ENCODE results near the gene SLC16A9. TPM values are rescaled to one million over a fixed set of nuclear protein-coding genes. Genes with fewer than 3 reads are reported as not detected.
A peak's percentile ranks its signal among the peaks of the same experiment; 100 is the strongest.

Gene SLC16A9
- total and polyA plus RNA-seq, 12 donors = 0.12 to 3.3 (median 2.0) TPM

- 81 to 91% methylated on average over 7 of the region's 7 CpGs for WGBS, 2 donors
- Histone ChIP-seq H3K36me3 (no peaks in the 10 kb centered on the region), H3K4me3 (no peak overlapping the region), H3K27ac (no peak overlapping the region), H3K9me3 (no peaks in the 10 kb centered on the region), H3K27me3 (peaks cover 0 to 38% (median 8%) of the 10 kb centered on the region in 7 donors), H3K4me1 (peaks cover 0 to 15% (median 8%) of the 10 kb centered on the region in 9 donors)
- DNase-seq (no peak), ATAC-seq (no peak)
- intact Hi-C loops (cut with DNase I) = no loop called here
- TF ChIP-seq CTCF (IDR thresholded peaks at IDR 0.05) = no peak
Measured at GRCh38 chr10:59713196-59713821, 3.7 kb upstream of the SLC16A9 start.

GRCh38 chr10:59711871-59712494, 2.3 kb upstream of the SLC16A9 start:
- ATAC-seq = no peak
- H3K4me3 ChIP-seq = no peak overlapping the region
- 42 to 44% methylated on average over 3 of the region's 3 CpGs for WGBS, 2 donors
- DNase-seq = no peak
- peaks cover 0 to 16% (median 8%) of the 10 kb centered on the region in 9 donors for H3K4me1 ChIP-seq
- TF ChIP-seq CTCF (IDR thresholded peaks at IDR 0.05) = no peak
- intact Hi-C loops (cut with DNase I) = no loop called here
- H3K27me3 ChIP-seq = peaks cover 0 to 48% (median 8%) of the 10 kb centered on the region in 7 donors
- no peaks in the 10 kb centered on the region for H3K9me3 ChIP-seq
- no peaks in the 10 kb centered on the region for H3K36me3 ChIP-seq
- no peak overlapping the region for H3K27ac ChIP-seq

GRCh38 chr10:59708816-59709394, 745 bp downstream of the SLC16A9 start:
- peak overlapping the region; percentile 50 to 81 (median 68) for H3K4me3 ChIP-seq
- intact Hi-C loops (cut with DNase I) = no loop called here
- TF ChIP-seq CTCF (IDR thresholded peaks at IDR 0.05) = no peak
- peak overlapping the region in 6 of 10 donors; percentile 56 to 86 (median 70) for H3K27ac ChIP-seq
- WGBS, 2 donors = 1 to 3% methylated on average over 42 of the region's 42 CpGs
- H3K36me3 ChIP-seq = no peaks in the 10 kb centered on the region
- ATAC-seq = peak; percentile 14 to 74 (median 65)
- H3K9me3 ChIP-seq = no peaks in the 10 kb centered on the region
- peak; percentile 6 to 21 for DNase-seq
- peaks cover 0 to 16% (median 8%) of the 10 kb centered on the region in 9 donors for H3K4me1 ChIP-seq
- peaks cover 0 to 48% (median 8%) of the 10 kb centered on the region in 7 donors for H3K27me3 ChIP-seq

GRCh38 chr10:59706851-59707797, 2.5 kb downstream of the SLC16A9 start:
- Histone ChIP-seq H3K27ac (no peak overlapping the region), H3K9me3 (no peaks in the 10 kb centered on the region), H3K4me1 (peaks cover 0 to 15% (median 8%) of the 10 kb centered on the region in 9 donors), H3K4me3 (no peak overlapping the region), H3K36me3 (no peaks in the 10 kb centered on the region), H3K27me3 (peaks cover 0 to 47% (median 8%) of the 10 kb centered on the region in 7 donors)
- WGBS, 2 donors = 95 to 97% methylated on average over 8 of the region's 8 CpGs
- no peak for DNase-seq
- ATAC-seq = no peak
- intact Hi-C loops (cut with DNase I) = no loop called here
- TF ChIP-seq CTCF (IDR thresholded peaks at IDR 0.05) = no peak
